ENCODE results near the gene YIPF7. TPM values are rescaled to one million over a fixed set of nuclear protein-coding genes. Genes with fewer than 3 reads are reported as not detected.
A peak's percentile ranks its signal among the peaks of the same experiment; 100 is the strongest.

Gene YIPF7
- not detected for polyA plus RNA-seq (2012; ENCODE audit: insufficient read depth, insufficient read length, low read depth)

- TF ChIP-seq, protein P1, sequence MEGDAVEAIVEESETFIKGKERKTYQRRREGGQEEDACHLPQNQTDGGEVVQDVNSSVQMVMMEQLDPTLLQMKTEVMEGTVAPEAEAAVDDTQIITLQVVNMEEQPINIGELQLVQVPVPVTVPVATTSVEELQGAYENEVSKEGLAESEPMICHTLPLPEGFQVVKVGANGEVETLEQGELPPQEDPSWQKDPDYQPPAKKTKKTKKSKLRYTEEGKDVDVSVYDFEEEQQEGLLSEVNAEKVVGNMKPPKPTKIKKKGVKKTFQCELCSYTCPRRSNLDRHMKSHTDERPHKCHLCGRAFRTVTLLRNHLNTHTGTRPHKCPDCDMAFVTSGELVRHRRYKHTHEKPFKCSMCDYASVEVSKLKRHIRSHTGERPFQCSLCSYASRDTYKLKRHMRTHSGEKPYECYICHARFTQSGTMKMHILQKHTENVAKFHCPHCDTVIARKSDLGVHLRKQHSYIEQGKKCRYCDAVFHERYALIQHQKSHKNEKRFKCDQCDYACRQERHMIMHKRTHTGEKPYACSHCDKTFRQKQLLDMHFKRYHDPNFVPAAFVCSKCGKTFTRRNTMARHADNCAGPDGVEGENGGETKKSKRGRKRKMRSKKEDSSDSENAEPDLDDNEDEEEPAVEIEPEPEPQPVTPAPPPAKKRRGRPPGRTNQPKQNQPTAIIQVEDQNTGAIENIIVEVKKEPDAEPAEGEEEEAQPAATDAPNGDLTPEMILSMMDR (IDR thresholded peaks at IDR 0.05; ENCODE audit: low read depth, low read length), result no peak
- Histone ChIP-seq H3K9me3 (no peaks in the 10 kb centered on the region), H3K4me1 (no peaks in the 10 kb centered on the region), H3K36me3 (no peaks in the 10 kb centered on the region), H3K4me3 (ENCODE audit: low read depth, low read length) (no peak within 1 kb of the TSS), H3K27me3 (no peaks in the 10 kb centered on the region)
- DNase-seq, result no peak
Measured at GRCh38 chr4:44651425-44651824, at the start of gene YIPF7. Gene YIPF7, minus strand, starts transcription at chr4:44651625. Its CDS starts 1,525 bp downstream, at chr4:44650100.

DNA sequence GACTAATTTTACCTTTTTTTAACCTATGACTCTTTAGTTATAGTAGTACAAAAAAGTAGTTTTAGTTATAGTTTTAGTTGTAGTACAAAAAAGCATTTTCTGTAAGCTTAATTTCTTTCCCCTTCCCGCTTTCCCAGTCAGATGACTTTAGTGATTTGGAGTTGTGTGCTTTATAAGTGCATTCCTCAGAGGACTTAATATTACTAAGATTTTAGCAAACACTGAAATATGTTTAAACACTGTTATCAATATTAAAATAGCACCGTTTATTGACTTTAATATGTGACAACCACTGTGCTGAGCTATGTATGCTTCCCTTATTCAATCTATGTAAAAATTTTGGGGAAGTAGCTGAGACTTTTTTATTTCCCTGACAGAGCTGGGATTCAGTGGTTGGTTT lies 49.6 kb upstream of the YIPF7 start:
- Histone ChIP-seq H3K36me3 (peaks cover 45% of the 10 kb centered on the region), H3K9me3 (no peaks in the 10 kb centered on the region), H3K27me3 (no peaks in the 10 kb centered on the region), H3K4me1 (peaks cover 9% of the 10 kb centered on the region; the same call in 1 of the 2 replicates), H3K4me3 (ENCODE audit: low read depth, low read length) (no peak overlapping the region)
- TF ChIP-seq, protein P1 (IDR thresholded peaks at IDR 0.05; ENCODE audit: low read depth, low read length), result no peak
- DNase-seq, result no peak

GRCh38 chr4:44700427-44700826 lies 49.0 kb upstream of the YIPF7 start:
- TF ChIP-seq, protein P1 (IDR thresholded peaks at IDR 0.05; ENCODE audit: low read depth, low read length), result no peak
- peaks cover 51% of the 10 kb centered on the region for H3K36me3 ChIP-seq

GRCh38 chr4:44684648-44685047 lies 33.2 kb upstream of the YIPF7 start:
- Histone ChIP-seq H3K27me3 (no peaks in the 10 kb centered on the region), H3K36me3 (peaks cover 48% of the 10 kb centered on the region), H3K4me3 (ENCODE audit: low read depth, low read length) (no peak overlapping the region), H3K4me1 (no peaks in the 10 kb centered on the region), H3K9me3 (no peaks in the 10 kb centered on the region)
- TF ChIP-seq, protein P1 (IDR thresholded peaks at IDR 0.05; ENCODE audit: low read depth, low read length), result no peak
- DNase-seq, result no peak

More at GRCh38 chr4:44700427-44700826, 49.0 kb upstream of the YIPF7 start:
- Histone ChIP-seq H3K27me3 (no peaks in the 10 kb centered on the region), H3K4me3 (ENCODE audit: low read depth, low read length) (no peak overlapping the region), H3K9me3 (no peaks in the 10 kb centered on the region), H3K4me1 (peaks cover 7% of the 10 kb centered on the region; the same call in 1 of the 2 replicates)
- no peak for DNase-seq

DNA sequence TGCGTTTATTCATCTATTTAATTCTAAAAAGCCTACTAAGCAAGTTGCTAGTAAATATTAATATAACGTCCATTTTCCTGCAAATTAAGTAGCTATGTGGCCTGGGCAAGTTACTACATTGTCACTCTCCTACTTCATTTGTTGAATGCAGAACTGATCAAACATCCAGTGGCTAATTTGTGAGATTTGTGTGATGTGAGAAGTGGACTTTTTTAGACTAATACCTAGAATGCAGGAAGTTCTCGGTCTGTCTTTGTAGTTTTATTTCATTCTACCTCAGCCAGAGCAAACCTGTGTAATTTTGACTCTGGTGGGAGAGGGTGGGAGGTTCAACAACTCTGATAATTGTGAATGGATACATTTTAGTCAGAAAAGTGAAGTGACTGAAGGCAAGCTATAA lies 27.6 kb upstream of the YIPF7 start:
- TF ChIP-seq, protein P1 (IDR thresholded peaks at IDR 0.05; ENCODE audit: low read depth, low read length), result no peak

GRCh38 chr4:44678094-44679041 lies 26.9 kb upstream of the YIPF7 start, which contains the start of gene GUF1:
Gene GUF1, plus strand, starts transcription at chr4:44678420. Its CDS starts 203 bp downstream, at chr4:44678623.
- peak; percentile 92 for DNase-seq
- TF ChIP-seq, protein P1 (IDR thresholded peaks at IDR 0.05; ENCODE audit: low read depth, low read length), result no peak
- H3K9me3 ChIP-seq, result no peaks in the 10 kb centered on the region
- peaks cover 12% of the 10 kb centered on the region for H3K36me3 ChIP-seq
- peak within 1 kb of the TSS; percentile 86 for H3K4me3 ChIP-seq (ENCODE audit: low read depth, low read length)
- no peaks in the 10 kb centered on the region for H3K27me3 ChIP-seq
- H3K4me1 ChIP-seq, result no peaks in the 10 kb centered on the region

More for the DNA sequence above, 27.6 kb upstream of the YIPF7 start:
- Histone ChIP-seq H3K4me3 (ENCODE audit: low read depth, low read length) (peak overlapping the region; percentile 86), H3K9me3 (no peaks in the 10 kb centered on the region), H3K27me3 (no peaks in the 10 kb centered on the region), H3K4me1 (no peaks in the 10 kb centered on the region), H3K36me3 (peaks cover 15% of the 10 kb centered on the region)
- no peak for DNase-seq

Data from BE2C (cell line).